Islet precursor cell (in vitro differentiated cells): ENCODE results near the gene NR3C1.
"Not testable (repeated sequence)": the region's sequence is repeated elsewhere in the genome, so short reads cannot be mapped to it uniquely, and the experiment has no call there.

Experiments used
- DNase-seq: peaks from one replicate; pipeline ENCODE4 v3.0.0-alpha.2; 2018

Gene NR3C1

DNA sequence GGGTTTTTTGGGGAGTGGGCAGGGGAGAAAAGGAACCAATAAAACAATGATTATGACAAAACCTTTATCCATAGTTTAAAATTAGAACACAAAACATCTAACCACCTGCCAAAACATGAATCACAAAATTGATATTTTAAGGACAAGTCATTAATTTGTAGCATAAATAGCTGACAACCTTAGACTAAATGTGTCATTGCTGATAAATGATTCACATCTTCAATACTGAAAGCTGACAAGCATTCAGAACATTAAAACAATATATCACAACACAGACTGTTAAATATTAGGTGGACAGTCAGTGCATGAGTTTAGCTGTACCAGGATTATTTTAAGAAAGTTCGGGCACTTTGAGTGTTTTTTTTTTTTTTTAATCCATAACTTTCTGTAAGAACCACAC, 71.5 kb downstream of the NR3C1 start:
- DNase-seq = no peak

DNA sequence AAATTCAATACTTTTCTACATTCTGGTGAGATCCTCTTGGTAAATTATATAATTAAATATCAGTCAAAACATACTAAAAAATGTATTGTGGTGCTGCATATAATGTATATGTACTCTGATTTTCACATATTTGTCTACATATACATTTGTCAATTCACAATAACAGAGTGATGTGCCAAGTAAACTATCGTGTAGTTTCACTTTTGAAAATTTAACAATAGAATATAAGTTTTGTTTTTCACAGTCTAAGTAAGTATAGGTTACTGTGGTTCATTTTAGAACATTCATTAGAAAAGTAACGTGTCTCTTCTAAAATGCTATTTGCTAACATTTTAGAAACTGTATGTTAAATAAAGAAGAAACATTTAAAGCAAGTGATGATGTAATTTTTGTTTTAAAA, 73.6 kb downstream of the NR3C1 start:
- no peak for DNase-seq

DNA sequence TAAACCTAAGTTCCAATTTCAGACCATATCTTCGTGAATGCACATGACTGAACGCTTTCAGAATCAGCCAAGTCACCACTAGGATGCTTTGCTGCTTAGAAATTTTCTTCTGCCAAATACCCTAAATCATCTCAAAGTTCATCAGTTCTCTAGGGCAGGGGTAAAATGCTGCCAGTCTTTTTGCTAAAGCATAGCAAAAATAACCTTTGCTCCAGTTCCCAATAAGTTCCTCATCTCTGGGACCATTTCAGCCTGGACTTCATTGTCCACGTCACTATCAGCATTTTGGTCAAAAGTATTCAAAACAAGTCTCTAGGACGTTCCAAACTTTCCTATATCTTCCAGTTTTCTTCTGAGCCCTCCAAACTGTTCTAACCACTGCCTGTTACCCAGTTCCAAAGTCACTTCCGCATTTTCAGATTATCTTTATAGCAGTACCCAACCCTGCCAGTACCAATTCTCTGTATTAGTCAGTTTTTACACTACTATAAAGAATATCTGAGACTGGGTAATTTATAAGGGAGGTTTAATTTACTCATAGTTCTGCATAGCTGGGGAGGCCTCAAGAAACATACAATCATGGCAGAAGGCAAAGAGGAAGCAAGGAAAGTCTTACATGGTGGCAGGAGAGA, 74.8 kb downstream of the NR3C1 start:
- DNase-seq = no peak

DNA sequence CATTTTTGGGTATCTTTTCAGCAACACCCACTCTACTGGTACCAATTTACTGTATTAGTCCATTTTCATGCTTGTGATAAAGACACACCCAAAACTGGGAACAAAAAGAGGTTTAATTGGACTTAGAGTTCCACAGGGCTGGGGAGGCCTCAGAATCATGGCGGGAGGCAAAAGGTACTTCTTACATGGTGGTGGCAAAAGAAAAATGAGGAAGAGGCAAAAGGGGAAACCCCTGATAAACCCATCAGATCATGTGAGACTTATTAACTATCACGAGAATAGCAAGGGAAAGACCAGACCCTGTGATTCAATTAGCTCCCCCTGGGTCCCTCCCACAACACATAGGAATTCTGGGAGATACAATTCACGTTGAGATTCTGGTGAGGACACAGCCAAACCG, 78.4 kb downstream of the NR3C1 start:
- not testable (repeated sequence) for DNase-seq

DNA sequence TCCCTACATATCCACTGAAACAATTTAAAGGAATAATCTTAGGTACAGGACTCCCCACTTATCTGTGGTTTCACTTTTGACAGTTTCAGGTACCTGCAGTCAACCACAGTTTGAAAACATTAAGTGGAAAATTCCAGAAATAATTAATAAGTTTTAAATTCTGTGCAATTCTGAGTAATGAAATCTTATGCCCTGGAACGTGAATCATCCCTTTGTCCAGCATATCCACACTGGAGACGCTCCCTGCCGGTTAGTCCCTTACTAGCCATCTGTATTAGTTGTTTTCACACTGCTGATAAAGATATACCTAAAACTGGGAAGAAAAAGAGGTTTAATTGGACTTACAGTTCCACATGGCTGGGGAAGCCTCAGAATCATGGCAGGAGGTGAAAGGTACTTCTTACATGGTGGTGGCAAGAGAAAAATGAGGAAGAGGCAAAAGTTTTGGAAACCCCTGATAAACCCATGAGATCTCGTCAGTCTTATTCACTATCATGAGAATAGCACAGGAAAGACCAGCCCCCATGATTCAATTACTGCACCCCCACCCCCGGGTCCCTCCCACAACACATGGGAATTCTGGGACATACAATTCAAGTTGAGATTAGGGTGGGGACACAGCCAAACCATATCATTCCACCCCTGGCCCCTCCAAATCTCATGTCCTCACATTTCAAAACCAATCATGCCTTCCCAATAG, 80.4 kb downstream of the NR3C1 start:
- not testable (repeated sequence) for DNase-seq

DNA sequence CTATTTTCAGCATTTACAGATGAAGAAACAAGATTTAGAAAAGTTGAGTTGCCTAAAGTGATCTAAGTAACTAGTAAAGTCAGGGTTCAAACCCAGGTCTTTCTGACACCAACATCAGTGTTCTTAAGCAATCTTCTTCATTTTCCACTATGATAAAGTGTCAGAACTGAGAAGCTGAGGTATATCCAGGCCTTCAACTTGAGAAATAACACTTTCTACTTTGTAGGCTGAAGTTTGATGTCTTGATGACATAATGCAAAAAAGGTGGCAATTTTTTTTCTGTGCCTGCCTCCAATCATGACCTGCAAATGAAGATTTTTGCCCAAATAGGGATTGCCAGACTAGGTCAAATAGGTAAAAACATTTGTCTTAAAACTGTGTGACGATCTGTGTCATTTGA, 81.3 kb downstream of the NR3C1 start:
- no peak for DNase-seq

DNA sequence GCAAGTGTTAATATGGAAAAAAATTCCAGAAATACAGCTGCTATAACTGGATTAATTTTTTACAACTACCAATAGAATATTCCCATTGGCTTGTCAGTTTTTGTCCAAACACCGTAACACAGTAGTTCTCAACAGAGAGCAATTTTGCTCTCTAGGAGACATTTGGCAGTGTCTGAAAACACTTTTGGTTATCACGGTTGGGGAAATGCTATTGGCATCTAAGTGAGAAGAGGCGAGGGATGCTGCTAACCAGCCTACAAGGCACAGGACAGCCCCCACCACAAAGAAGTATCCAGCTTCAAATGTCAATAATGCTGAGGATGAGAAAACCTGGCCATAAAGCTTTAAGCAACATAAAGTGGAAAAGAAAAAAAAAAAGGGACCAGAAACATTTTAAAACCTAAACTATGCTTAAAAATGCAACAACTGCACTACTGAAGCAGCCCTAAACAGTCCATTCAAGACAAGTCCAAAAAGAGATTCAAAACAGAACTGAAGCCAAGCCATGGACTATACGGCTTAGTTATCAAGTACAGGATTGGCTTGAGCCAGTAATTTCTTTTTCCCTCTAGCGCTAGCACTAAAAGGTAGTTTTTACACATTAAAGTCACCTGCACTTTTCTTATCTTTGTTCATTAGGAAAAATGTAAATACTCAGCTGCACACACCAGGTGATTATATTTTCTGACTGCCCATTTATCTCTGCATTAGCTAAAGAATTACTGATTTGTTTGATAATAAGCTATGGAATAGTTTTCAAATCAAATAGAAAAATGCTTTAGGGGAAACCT, 83.9 kb downstream of the NR3C1 start:
- no peak for DNase-seq

DNA sequence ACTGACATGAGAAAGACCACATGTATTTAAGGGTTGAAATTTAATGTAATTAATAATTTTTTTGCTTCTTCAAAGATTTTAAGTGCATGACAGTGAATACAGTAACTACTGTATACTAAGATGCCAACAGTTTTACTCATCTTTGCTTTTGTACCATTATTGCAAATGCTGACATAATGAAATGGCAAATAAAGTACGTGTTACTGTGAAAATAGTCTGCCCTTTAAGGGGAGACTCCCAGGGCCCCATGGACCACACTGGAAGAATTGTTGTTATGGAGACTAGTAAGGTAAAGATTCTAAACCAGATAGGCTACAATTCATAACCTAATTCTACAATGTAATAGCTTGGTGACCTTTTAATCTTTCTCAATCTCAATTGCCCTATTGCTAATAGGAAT, 84.7 kb downstream of the NR3C1 start:
- DNase-seq = no peak

DNA sequence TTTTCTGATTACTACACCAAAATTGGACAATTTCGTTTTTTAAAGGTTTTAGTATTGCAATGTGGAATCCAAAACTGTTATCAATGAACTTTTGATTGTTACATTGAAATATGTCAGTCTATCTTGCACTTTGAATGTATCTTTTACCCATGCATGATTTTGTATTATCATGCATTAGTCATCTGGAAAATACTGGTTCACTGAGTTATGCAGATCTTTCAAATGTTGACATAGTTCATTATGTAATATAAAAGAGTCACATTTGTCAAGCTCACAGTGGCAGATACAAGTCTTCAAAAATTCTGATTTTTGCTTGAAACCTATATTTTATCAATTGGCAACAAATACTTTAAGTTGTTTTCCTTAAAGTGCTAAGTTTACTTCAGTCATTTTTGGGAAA, 85.2 kb downstream of the NR3C1 start:
- no peak for DNase-seq

DNA sequence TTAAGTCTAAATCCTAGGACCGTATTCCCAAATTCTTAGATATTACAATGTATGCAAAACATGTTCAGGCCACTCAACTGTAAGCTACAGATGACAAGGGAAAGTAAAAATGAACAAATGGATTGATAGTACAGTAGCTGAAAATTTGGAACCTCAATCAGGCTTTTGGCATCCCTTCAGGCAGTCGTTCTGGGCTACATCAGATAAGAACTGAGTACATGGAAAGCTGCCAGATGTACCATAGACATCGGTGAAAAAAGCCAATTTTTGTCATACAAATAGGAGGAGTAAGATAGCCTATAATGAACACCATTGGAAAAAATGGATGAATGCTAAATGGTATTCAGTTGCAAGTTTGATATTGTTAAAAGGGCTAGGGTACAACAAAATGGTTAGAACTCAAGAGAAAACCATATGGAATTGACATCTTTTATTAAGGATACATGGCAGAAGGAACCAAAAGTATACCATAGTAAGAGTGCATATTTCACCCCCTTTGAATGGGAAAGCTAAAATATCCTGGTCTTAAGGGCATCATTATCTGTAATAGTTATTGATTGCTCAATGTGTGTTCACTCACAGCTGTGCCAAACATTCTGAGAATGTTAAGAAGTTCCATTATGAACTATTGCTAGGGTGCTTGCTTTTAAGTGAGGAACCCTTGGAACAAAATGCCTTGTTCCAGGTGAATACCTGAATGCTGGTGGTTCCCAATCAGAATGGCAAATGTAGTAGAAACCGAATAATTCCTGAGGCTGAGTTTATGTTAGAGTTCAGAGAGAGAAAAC, 86.4 kb downstream of the NR3C1 start:
- no peak for DNase-seq

DNA sequence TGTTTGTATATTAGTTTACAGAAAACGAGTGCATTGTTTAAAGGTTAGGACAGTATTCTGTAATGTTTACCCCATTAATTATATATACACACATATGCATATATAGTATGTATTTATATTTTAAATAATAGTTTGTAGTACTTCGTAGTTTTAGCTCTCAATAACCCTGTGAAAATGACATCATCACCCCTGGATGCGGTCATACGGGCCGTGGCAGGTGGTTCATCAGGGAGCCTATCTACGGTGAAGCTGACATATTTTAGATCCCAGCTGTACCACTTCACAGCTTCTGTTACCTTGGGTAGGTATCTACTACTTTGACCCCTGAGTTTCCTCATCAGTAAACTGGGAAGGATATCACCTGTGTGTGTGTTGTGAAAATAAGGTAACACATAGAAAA, 87.1 kb downstream of the NR3C1 start:
- DNase-seq = no peak

DNA sequence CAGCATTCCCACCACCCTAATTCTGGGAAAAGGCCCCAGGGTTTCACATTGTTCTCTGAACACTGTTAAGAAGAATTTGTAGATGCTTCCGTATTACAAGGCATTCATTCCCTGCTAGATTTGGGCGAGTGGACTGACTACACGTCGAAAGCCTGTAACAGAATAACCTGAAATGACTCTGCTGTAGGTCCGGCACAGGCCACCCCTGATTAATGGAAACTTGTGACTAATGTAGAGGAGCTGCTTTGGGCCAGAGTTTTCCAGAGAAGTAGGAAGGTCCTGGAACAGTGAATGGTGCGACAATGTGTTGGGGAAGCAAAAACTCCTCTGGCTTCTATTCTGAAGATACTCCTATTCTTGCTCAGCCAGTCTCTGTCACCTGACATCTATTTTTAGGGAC, 87.6 kb downstream of the NR3C1 start:
- peak; percentile 55 for DNase-seq

DNA sequence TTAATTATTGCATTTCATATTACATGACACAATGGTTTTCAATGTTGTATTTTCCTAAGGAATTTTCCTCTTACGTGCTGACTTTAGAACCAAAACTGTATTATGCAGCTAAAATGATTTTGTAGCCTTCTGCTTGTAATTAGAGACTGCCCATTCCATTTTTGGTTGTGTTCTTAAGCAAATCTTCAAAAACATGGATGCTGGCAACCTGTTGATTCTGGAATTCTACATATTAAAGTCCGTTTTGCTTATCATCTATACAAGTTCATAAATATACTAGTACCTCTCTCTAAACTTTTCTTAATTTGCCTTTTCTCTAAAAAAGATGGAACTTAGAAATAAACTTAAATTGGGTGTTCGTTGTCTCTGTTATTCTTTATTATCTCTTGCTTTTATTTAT, 88.3 kb downstream of the NR3C1 start:
- no peak for DNase-seq

DNA sequence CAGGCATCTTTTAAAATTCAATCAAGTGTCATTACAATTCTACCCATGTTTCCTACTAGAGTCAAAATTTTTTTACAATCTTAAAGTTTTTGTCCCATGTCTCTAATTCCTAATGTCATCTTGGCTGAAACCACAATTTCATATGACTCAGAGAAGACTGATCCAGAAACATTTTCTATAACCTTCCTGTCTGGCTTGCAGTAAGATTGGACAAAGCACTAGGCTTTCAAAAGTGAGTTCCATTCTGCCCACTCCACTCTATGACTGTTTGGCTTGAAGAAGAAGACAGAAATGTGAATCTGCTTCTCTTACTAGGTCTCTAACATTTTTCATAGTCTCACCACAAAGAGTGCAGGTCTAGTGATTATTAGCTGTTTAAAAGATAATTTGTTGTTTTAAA, 88.8 kb downstream of the NR3C1 start:
- no peak for DNase-seq

DNA sequence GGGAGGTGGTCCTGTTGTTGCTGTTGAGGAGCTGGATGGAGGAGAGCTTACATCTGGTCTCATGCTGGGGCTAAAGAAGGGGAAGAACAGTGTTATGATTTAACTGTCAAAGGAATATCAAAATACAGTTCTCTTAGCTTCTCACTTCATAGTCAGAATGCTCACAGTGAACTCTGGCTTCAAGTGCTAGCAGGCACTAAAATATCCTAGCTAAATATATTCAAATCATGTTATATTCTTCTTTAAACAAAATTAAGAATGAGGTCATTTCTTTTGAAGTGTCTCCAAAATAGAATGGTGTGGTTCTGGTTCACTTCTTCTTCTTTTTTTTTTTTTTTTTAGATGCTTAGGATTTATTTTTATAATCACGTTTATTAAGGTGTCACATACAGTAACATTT, 89.4 kb downstream of the NR3C1 start:
- no peak for DNase-seq

DNA sequence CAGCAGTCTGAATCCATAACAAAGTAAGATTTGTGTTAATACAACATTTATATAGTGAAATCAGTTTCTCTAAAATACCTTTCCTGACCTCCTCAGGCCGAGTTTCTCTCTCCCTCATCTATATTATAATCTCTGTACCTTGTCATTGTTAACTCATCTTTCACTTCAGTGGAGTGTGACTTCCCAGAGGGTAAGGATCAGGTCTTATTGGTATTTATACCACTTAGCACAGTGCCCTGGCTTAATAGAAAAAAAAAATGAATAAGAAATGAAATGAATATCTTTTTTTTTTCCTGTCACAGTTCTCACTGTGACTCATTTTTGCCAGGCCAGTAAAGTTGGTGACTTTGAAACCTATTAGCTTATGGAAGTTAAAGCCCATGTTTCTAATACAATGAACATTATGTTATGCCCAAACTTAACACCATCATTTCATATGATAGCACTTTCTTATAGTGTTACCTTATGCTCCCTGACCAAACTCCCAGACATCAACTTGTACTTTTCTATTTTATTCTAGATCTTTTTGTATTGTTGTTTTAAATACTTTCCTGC, 90.1 kb downstream of the NR3C1 start:
- DNase-seq = no peak

DNA sequence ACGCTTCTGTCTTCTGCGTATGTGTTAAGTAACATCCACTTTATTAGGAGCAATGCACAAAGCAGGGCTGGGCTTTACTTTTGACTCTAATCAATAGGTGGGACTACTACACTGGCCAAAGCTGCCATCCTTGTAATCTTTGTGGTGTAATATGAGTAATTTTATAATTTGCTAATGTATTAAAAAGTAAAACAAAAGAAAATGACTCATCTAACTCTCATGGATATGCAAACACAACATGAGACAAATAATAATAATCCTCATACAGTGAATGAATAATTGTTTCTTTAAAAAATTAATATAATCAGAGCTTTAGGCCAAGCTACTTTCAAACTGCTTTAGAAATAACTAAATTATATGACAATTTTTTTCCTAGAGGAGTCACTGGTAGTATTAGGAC, 90.7 kb downstream of the NR3C1 start:
- no peak for DNase-seq

DNA sequence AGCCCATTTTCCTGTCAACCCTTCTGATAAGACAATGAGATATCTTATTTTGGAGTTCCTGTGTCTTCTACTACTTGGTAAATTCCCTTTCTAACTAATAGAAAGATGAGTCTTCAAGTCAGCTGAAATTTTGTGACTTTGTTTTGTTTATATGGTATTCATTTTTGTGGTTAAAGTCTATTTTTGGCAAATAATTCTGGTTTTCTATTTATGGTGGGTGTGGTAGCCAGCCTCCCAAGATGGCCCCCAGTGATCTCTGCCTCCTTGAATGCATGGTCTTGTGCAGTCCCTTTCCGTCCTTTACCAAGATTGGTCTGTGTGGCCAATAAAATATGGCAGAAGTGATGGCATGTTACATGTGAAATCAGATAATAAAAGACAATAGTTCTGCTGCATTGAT, 91.5 kb downstream of the NR3C1 start:
- no peak for DNase-seq

DNA sequence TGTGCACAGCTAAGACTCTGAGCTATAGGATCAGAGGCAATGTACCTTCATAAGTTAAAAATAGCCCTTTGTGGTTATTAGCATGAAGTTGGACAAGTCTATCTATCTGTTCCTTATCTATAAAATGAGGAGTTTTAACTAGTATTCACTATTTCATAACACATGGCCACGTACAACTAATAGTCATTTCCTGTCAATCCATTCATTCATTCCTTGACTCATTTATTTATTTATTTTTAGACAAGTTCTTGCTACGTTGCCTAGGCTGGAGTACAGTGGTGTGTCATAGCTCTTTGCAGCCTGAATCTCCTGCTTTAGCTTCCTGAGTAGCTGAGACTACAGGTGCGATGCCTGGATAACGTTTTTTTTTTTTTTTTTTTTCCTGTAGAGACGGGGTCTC, 92.1 kb downstream of the NR3C1 start:
- DNase-seq = no peak

DNA sequence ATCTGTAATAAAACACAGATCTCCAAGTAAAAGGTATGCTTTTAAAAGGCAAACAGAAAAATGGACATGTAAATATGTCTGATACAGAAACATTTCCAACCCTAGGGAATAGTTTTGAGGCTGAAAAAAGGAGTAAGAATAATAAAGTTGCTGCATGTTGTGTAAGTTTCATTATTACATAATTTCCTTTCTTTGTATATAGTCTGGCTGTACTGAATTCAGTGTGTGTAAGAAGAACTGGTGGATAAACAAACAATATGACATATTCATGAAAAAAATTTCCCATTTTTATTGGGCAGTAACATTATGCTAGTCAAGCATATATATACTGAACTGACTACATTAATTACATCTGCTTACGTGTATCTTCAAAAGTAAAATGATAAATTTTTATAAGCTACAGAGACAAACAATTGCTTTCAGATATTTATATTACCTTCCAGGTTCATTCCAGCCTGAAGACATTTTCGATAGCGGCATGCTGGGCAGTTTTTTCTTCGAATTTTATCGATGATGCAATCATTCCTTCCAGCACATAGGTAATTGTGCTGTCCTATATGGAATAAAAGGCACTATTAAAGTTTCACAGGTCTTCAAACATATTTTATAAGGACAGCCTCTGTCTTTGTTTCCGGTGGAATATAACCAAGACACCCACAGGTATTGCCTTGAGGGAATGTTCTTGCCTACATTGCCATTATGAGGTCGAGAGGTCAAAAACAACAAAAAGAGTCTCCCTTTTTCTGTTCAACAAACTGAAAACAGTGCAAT, 93.6 kb downstream of the NR3C1 start:
- no peak for DNase-seq

DNA sequence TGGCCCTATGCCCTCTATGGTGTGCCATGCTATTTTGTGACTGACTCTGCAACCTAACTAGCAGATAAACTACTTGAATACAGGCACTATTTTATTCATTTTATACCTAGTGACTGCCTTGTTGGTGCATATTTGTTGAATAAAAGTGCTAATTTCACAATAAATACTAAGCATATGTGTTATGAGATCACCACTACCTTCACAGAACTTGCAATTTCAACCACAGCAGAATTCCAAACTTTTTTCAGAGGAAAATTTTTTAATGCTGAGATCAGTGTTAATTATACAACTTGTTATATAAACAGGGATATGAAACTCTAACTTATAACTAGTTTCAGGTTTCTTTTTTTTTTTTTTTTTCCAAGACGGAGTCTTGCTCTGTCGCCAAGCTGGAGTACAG, 94.8 kb downstream of the NR3C1 start:
- no peak for DNase-seq

DNA sequence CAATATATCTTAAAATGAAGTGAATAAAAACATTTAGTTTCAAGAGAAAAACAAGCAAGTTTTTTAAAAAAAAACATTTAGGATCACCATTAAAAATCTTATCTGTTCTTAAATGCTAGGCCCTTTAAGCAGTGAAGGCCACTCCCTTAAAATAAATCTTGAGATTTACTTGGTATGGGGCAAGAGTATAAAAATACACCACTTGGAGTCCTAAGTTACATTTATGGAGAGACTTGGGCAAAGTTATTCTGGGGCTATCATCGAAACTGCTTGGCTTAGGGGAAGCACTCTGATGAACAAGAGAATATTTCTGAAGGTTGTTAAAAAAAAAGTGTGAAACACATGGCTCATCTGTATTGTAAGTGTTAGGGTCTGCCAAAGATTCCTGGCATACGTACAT, 97.4 kb downstream of the NR3C1 start:
- DNase-seq = no peak
